Measurements from ENCODE around the gene KLF12. TPM values are rescaled to one million over a fixed set of nuclear protein-coding genes. Genes with fewer than 3 reads are reported as not detected.

Gene KLF12
- total RNA-seq, 4 donors from 2014 or later, result 12.3 to 21.9 (median 17.0) TPM

DNA sequence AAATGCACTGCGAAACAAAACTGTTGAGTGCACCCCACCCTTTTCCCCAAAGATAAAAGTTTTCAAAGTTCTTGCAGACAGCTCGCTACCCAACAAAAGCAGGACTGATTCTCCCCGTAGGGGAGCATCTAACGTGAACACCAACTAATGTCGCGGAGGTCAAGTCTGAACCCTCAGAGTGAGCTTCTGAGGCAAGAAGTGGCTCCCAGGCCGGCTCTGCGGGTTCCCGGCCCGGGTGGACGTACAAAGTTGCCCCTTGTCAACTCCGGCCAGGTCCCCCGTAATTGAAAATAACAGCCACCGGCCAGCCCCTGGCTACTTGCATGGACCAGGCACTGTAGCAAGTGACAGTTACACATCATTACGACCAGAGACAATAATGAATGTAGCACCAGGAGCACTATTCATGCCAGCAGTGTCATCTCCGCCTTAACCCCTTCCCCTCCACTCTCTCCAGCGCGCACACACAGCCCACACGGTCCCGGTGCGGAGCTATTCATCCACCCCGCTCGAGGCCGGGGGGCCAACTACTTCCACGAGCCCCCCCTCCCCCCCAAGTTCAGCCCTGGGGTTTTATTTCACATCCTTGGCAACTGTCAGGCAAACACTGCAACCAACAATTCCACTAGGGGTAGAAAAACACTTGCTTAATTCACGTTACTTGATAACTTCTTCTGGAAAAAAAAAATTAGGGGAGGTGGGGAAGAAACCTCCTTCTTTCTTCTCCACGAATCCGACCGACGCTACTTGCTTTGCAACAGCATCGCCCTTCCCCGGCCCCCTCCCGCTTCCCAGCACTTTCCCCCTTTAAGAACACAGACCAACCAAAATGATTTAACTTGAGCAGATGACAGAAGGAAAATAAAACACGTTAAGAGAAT, 1.2 kb downstream of the KLF12 start:
- peak overlapping the region; percentile 90 to 93 for H3K4me3 ChIP-seq
- 1% methylated on average over 17 to 26 of the region's 34 CpGs for WGBS, 2 donors (ENCODE audit: low coverage in 1 of 2)
- no peaks in the 10 kb centered on the region for H3K36me3 ChIP-seq
- no peaks in the 10 kb centered on the region for H3K27me3 ChIP-seq
- H3K9me3 ChIP-seq, result no peaks in the 10 kb centered on the region
- peak overlapping the region; percentile 78 to 97 (median 96) for H3K27ac ChIP-seq
- TF ChIP-seq POLR2AphosphoS5 (IDR thresholded peaks at IDR 0.05), result no peak
- TF ChIP-seq EP300 (IDR thresholded peaks at IDR 0.05), result no peak
- TF ChIP-seq, protein P1, sequence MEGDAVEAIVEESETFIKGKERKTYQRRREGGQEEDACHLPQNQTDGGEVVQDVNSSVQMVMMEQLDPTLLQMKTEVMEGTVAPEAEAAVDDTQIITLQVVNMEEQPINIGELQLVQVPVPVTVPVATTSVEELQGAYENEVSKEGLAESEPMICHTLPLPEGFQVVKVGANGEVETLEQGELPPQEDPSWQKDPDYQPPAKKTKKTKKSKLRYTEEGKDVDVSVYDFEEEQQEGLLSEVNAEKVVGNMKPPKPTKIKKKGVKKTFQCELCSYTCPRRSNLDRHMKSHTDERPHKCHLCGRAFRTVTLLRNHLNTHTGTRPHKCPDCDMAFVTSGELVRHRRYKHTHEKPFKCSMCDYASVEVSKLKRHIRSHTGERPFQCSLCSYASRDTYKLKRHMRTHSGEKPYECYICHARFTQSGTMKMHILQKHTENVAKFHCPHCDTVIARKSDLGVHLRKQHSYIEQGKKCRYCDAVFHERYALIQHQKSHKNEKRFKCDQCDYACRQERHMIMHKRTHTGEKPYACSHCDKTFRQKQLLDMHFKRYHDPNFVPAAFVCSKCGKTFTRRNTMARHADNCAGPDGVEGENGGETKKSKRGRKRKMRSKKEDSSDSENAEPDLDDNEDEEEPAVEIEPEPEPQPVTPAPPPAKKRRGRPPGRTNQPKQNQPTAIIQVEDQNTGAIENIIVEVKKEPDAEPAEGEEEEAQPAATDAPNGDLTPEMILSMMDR (IDR thresholded peaks at IDR 0.05), result no peak
- TF ChIP-seq POLR2A (IDR thresholded peaks at IDR 0.05), result no peak
- no peak for ATAC-seq
- peaks cover 2 to 45% (median 3%) of the 10 kb centered on the region in 3 donors for H3K4me1 ChIP-seq

DNA sequence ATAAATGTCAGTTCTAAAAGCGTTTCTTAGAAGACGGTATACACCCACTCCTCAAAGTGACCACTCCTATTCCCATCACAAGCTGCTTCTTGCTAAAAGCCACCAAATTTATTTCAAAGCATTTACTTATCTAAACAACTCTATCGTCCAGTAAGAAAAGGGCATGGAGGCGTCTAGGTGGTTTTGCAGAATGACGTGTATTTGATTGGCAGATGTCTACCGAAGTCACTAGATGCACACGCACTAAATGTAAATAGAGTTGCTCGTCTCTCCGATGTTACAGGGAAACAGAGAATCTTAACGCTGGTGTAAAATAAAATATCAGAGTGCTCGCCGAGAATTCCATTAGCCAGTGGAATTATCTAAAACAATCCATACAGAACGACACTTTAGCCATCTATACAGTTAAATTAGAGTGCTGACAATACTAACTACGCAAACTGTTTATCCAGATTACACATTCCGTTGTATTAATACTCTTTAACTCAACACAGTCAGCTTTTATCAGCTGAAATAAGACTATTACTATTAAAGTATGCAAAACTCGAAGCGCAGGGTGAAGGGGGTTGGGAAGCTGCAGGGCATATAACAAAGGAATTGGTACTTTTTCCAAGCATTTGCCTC, 1.9 kb downstream of the KLF12 start:
- TF ChIP-seq POLR2AphosphoS5 (IDR thresholded peaks at IDR 0.05) (peak; percentile 4), POLR2A (IDR thresholded peaks at IDR 0.05) (no peak), EP300 (IDR thresholded peaks at IDR 0.05) (no peak)
- TF ChIP-seq, protein P1 (IDR thresholded peaks at IDR 0.05), result no peak
- WGBS, 2 donors (ENCODE audit: low coverage in 1 of 2), result 8 to 17% methylated on average over 14 to 17 of the region's 17 CpGs
- Histone ChIP-seq H3K4me3 (peak overlapping the region; percentile 90 to 93), H3K27me3 (no peaks in the 10 kb centered on the region), H3K36me3 (no peaks in the 10 kb centered on the region), H3K9me3 (no peaks in the 10 kb centered on the region), H3K4me1 (peaks cover 2 to 52% (median 4%) of the 10 kb centered on the region in 3 donors), H3K27ac (peak overlapping the region in 3 of 4 donors; percentile 95 to 97 (median 96))
- no peak for ATAC-seq

DNA sequence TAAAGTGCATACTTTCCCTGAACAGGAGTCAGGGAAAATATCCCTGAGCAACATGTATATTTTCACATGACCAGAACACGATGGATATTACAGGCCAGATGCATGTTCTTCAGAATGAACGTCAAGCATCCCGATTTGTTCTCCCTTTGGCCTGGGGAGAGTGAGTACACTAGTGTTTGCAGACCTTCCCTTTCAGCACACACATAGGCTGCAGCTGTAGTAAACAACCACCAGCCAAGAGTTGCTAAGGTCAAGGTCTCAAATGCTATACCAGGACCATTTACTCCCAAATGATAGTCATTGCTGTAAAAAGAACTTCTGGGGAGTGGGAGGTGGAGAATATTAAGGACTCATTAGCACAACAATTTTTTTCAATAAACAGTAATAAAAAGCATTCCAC, 3.0 kb downstream of the KLF12 start:
- H3K9me3 ChIP-seq, result no peaks in the 10 kb centered on the region
- H3K4me3 ChIP-seq, result no peak overlapping the region
- no peak for TF ChIP-seq EP300 (IDR thresholded peaks at IDR 0.05)
- TF ChIP-seq POLR2AphosphoS5 (IDR thresholded peaks at IDR 0.05), result no peak
- TF ChIP-seq POLR2A (IDR thresholded peaks at IDR 0.05), result no peak
- TF ChIP-seq, protein P1 (IDR thresholded peaks at IDR 0.05), result no peak
- ATAC-seq, result no peak
- peaks cover 2 to 58% (median 4%) of the 10 kb centered on the region in 3 donors for H3K4me1 ChIP-seq
- H3K27me3 ChIP-seq, result no peaks in the 10 kb centered on the region
- H3K27ac ChIP-seq, result peak overlapping the region in 3 of 4 donors; percentile 41 to 97 (median 95)
- H3K36me3 ChIP-seq, result no peaks in the 10 kb centered on the region
- WGBS, 2 donors (ENCODE audit: low coverage in 1 of 2), result 25% methylated on average over 3 of the region's 3 CpGs; no CpG with 5 or more reads in 1 of the 2 donors

DNA sequence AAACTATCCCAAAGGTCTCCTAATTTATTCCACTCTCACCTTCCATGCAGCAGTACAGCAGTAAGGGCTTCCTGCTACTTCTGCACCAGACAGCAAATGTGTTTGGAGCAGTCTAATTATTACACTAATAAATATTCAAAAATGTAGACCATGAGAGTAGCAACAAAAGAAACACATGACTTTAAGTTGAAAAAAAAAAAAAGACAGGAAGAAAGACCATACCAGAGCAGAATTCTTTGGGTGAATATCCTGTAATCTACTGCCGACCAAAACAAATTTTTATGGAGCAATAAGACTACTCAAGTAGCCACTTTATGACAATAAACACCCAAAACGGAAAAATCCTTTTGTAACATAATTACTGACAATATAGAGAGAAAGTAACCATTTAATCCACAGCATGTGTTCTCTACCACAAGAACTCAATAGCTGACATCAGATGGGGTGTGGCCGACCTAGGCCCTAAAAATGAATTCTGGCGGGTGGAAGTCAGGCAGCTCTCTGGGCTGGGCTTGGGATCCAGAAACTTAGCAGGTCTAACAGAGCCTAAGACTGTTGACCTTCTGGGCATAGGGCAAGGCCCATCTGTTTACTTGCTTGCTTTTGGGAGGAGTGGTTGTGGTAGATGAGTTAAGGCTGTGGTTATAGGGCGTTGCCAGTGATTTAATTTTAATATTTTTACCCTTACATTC, 4.6 kb downstream of the KLF12 start:
- H3K9me3 ChIP-seq, result no peaks in the 10 kb centered on the region
- peaks cover 2 to 60% (median 4%) of the 10 kb centered on the region in 3 donors for H3K4me1 ChIP-seq
- H3K36me3 ChIP-seq, result no peaks in the 10 kb centered on the region
- TF ChIP-seq POLR2A (IDR thresholded peaks at IDR 0.05), result no peak
- TF ChIP-seq, protein P1 (IDR thresholded peaks at IDR 0.05), result no peak
- no peak overlapping the region for H3K4me3 ChIP-seq
- no peaks in the 10 kb centered on the region for H3K27me3 ChIP-seq
- peak overlapping the region in 1 of 4 donors; percentile 36 for H3K27ac ChIP-seq
- whole genome bisulfite sequencing, 2 donors (ENCODE audit: low coverage in 1 of 2), result 49 to 68% methylated on average over 2 to 5 of the region's 5 CpGs
- ATAC-seq, result no peak
